Measurements from ENCODE around the gene TARM1.

DNA sequence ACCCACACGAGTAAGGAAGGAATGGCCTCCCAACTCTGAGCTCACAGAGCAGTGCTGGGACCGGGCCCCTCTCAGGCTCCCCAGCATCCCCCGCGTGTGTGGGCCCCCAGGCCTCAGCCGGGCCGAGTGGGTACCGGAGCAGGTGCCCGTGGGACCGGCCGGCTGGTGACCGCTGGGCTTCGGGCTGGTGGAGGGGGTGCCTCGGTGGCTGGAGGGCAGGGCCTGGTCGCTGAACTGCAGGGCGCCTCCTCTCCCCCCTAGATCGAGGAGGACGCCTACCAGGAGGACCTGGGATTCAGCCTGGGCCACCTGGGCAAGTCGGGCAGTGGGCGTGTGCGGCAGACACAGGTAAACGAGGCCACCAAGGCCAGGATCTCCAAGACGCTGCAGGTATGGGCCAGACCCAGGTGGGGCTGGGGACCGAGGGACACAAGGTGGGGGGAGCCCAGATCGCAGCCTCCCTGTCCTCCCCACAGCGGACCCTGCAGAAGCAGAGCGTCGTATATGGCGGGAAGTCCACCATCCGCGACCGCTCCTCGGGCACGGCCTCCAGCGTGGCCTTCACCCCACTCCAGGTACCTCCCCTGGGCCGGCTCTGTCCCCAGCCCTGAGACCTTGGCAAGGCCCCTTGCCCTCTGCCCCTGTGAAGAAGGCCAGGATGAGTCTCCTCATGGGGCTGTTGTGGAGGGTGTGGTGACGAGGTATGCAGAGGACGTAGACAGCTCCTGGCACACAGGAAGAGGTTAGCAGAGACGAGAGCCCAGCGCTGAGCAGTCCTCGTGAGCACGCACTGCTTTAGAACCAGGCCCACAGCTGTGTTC lies 47.8 kb upstream of the TARM1 start:
- TF ChIP-seq CTCF (IDR thresholded peaks at IDR 0.05) (no peak), POLR2A (IDR thresholded peaks at IDR 0.05; ENCODE audit: low read depth) (no peak)

Measured in esophagus muscularis mucosa (tissue), 3 donors.